IPS DF 6.9 (cell line): Measurements from ENCODE around the gene HCRTR2.

Source experiments
- DNase-seq: peaks from one replicate; pipeline ENCODE4 v3.0.0-alpha.2; 2013; ENCODE audit warnings: low read depth, low spot score
- H3K27ac ChIP-seq: one replicate; pipeline ENCODE4 v1.5.1; 2013; ENCODE audit warnings: low read length, control low read depth
- H3K27me3 ChIP-seq: 2 replicates; pipeline ENCODE4 v1.6.1; 2013; ENCODE audit warnings: mild to moderate bottlenecking, low read length; ENCODE audit not compliant: control insufficient read depth, insufficient read depth
- H3K36me3 ChIP-seq: 2 replicates; pipeline ENCODE4 v1.6.1; 2013; ENCODE audit warnings: low read length; ENCODE audit not compliant: control insufficient read depth, insufficient read depth
- H3K4me1 ChIP-seq: 2 replicates; pipeline ENCODE4 v1.6.1; 2013; ENCODE audit warnings: low read length; ENCODE audit not compliant: control insufficient read depth, insufficient read depth
- H3K4me3 ChIP-seq: 2 replicates; pipeline ENCODE4 v1.5.1; 2013; ENCODE audit warnings: mild to moderate bottlenecking, low read length
- H3K9me3 ChIP-seq: 2 replicates; pipeline ENCODE4 v1.6.1; 2013; ENCODE audit warnings: low read length, inconsistent platforms; ENCODE audit not compliant: control insufficient read depth, insufficient read depth
- WGBS: extraction: QIAGEN DNeasy Blood & Tissue Kit; methylation state at CpG from one replicate; pipeline ENCODE4 v1.1.7; 2013; ENCODE audit warnings: mixed read lengths, missing lambda C conversion rate; ENCODE audit not compliant: insufficient read length, insufficient coverage; 5-methylcytosine and 5-hydroxymethylcytosine counted together

HCRTR2 gene

DNA sequence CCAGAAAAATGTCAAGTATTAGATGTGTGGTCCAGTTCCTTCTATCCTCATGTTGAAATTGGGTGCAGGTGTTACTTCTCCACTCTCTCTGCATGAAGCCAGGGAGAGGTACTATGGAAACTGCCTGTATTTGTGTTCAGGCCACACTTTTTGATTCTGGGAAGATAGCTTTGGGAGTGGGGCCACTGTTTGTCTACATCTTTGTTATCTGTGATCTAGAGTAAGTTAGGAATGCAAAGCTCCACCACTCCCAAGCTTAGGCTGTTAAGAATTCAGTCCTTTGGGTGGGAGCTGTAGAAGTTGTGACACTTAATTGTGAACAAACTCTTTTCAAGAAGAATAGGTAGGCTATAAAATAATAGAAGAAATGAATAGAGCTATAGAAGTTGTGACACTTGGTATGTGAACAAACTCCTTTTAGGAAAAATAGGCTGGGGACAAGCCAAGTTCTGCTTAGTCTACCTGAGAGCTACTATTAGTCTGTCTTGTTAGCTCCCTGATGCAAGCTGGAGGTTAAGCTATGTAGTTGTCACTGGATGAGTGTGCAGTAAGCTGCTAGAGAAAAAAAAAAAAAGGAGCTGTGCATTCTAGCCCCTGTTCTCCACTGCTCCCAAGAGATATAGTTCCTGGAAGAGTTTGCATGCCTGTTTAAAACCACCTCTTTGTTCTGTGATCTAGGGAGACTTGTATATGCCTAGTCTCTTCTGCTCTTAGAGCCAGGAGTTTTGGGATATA, 145.8 kb downstream of the HCRTR2 start:
- no peak overlapping the region for H3K4me3 ChIP-seq
- H3K4me1 ChIP-seq = no peaks in the 10 kb centered on the region
- DNase-seq = no peak

DNA sequence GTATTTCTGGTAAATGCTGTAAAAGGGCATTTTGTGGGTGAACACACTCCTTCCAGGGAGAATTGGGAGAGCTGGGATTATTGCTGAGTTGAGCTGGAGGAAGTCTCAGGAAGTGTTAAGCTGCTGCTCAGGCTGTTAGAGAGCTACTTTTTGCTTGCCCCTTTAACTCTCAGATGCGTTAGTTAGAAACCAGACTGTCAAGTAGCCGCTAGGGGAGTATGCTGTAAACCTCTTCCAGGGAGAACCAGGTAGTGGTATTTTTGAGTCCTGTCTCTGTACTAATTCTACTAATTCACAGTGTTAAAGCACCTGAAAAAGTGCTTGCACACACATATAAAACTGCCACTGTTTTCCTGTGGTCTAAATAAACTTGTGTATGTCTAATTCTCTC, 146.4 kb downstream of the HCRTR2 start:
- DNase-seq = no peak
- Histone ChIP-seq H3K36me3 (no peaks in the 10 kb centered on the region), H3K27ac (no peak overlapping the region), H3K27me3 (no peaks in the 10 kb centered on the region), H3K4me3 (no peak overlapping the region), H3K9me3 (no peaks in the 10 kb centered on the region), H3K4me1 (no peaks in the 10 kb centered on the region)
- WGBS = no CpG with 5 or more reads among the region's 2 CpGs

More for the DNA sequence above, 145.8 kb downstream of the HCRTR2 start:
- Histone ChIP-seq H3K9me3 (no peaks in the 10 kb centered on the region), H3K27ac (no peak overlapping the region), H3K27me3 (no peaks in the 10 kb centered on the region), H3K36me3 (no peaks in the 10 kb centered on the region)

DNA sequence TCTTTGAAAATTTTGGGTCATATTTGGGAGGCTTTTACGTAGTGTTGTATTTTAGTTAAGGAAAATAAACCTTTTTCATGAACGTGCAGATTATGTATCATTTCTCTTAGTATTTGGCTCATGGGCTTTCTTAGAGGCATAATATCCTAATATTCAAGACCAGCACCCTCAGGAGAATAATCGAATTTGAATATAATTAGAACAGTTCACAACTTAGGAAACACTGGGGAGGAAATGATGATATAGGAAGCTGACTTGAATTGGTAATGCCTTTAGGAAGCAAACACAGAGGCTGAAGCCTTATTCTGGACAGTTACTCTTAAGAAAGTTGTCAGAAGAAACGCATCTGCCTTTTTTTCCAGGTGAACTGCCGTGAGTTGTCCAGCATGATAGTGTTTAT, 152.9 kb downstream of the HCRTR2 start, which contains the start of gene GFRAL:
Gene GFRAL (plus strand): TSS at position 301 of the 400 bp plus-strand sequence. CDS start 86 bp downstream, at position 387.
- H3K27me3 ChIP-seq = no peaks in the 10 kb centered on the region
- WGBS = no CpG with 5 or more reads among the region's 5 CpGs

More for the DNA sequence above, 152.9 kb downstream of the HCRTR2 start, which contains the start of gene GFRAL:
- Histone ChIP-seq H3K27ac (no peak within 1 kb of the TSS), H3K9me3 (no peaks in the 10 kb centered on the region), H3K4me1 (no peaks in the 10 kb centered on the region), H3K4me3 (no peak within 1 kb of the TSS), H3K36me3 (no peaks in the 10 kb centered on the region)
- DNase-seq = no peak
